GM18511 (cell line): Measurements from ENCODE around the gene LACC1.
A peak's percentile ranks its signal among the peaks of the same experiment; 100 is the strongest.

Source experiments
- ATAC-seq: cut with Tn5 transposase; IDR thresholded peaks from one replicate; pipeline ENCODE4 v1.9.1; 2021; ENCODE audit warnings: mild to moderate bottlenecking, moderate library complexity; ENCODE audit not compliant: unreplicated experiment

The LACC1 gene

GRCh38 chr13:43883631-43884030 is 3.9 kb downstream of the LACC1 start:
- no peak for ATAC-seq

GRCh38 chr13:43884222-43884621 is 4.5 kb downstream of the LACC1 start:
- ATAC-seq = no peak

- ATAC-seq = no peak
Measured at GRCh38 chr13:43894438-43894837, 14.7 kb downstream of the LACC1 start.

GRCh38 chr13:43895940-43896339 is 16.2 kb downstream of the LACC1 start:
- no peak for ATAC-seq

DNA sequence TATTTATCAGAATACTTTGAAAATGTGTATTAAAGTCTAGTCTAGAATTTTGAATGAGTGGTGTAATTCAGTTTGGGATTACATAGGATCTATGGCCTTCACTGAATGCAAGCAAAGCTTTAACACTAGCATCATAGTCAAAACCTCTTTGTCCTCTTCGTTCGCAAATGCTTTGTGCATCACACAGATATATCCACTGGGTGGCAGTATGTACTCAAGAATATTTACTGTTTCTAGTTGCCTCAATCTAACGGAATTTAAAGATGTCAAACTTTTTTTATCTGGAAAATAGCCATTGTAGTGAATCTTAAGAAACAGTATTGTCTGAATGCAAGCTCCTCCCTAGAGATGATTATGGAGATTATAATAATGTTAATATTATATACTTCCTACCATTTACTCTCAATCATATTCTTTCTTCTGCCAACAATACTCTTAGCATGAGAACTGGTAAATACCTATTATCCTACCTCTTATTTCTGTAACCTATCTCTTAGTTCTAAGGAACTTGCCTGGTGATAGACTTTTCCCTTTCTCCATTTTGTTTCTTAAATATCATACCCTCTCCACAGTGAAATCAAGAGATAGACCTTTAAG is 25.8 kb downstream of the LACC1 start:
- ATAC-seq = no peak

DNA sequence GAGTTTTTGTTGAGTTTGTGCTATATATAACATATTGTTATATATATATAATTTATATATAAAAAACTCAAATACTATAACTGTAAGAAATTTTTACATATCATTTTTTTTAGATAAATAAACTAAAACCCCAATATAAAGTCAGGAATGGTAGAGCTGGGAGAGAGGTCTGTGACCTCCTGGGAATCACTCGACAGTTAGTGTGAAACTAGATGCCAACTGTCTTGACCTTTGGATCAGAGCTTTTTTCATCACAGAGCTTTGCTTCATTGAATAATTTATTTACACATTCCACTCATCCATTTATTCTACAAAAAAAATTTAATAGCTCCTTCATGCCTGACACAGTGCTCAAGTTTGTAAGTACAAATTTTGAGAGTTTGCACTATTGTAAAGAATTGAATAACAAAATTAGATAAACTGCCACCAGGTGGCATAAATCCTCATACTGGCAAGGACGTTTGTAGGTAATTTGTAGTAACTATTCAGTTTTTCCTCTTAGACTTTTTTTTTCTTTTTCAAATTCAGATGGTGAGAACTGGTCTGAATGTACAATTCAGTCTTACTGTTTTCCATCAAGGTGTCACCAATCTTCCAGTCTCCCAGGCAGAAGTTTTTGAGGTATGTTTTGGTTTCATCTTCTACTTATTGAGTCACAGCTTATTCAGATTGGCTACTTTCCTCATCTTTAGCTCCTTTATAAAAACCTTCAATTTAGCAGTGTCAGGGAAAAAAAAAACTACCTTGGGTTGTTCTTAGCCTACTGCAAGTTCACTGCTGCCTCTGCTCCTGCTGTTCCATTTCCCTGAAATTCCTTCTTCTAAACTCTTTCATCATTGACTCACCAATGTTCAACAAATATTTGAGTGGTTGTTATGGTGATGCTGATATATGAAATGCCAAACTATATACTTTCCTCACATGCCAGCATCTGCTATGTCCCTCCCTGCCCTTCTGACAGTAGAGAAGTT is 28.7 kb downstream of the LACC1 start:
- ATAC-seq = no peak

GRCh38 chr13:43910856-43911255 is 31.2 kb downstream of the LACC1 start:
- no peak for ATAC-seq

DNA sequence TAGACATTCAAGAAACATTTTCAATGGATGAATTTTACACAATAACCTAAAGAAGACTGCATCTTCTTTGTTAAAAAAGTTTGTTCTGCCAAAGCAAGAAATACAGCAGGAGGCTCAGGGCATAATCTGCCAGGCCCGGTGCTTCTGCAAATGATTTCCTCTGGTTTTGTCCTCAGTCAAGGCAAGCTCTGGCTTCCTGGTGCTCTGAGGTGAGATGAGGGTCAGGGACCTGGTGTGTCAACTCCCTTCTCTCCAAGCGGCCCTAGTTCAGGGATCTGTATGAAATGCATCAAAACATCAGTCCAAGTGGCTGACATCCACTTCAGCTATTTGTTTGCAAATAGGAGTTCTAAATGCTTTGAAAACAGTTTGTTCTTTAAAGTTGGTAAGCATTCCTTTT is 31.6 kb downstream of the LACC1 start:
- no peak for ATAC-seq

GRCh38 chr13:43911871-43912270 is 32.2 kb downstream of the LACC1 start:
- no peak for ATAC-seq

DNA sequence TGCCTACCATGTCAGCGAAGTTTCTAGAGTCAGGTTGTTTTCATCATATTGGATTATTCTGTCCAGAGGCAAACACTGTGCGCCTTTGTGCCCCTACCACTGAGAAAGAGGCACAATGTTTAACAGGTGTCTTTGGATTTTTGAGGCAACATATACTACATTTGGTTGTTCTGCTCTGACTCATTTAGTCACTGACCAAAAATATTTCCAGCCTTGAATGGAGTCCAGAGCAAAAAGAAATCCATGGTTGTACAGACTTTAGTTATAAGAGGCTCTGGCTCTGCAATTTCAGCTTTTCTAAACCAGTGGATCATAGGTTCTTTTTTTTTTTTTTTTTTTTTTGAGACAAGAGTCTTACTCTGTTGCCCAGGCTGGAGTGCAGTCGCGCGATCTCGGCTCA is 35.7 kb downstream of the LACC1 start:
- ATAC-seq = no peak

DNA sequence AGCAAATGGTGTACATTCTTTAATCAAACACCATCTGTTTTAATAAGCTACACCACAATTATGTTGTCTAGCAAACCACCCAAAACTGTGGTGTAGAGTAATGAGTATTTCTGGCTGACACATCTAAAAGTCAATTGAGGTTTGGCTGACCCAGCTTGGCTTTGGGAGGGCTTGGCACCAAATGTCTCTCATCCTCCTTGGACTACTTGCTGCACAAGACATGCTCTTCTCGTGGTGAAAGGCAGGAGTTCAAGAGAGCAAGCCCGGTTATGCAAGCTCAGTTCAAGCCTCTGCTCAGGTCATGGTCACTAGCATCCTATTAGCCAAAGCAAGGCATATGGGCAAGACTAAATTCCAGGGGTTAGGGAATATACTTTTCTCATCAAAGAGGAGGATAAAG is 37.1 kb downstream of the LACC1 start:
- no peak for ATAC-seq

- ATAC-seq = no peak
Measured at GRCh38 chr13:43918636-43919035, 38.9 kb downstream of the LACC1 start.

GRCh38 chr13:43920965-43921674 is 41.4 kb downstream of the LACC1 start:
- ATAC-seq = no peak

DNA sequence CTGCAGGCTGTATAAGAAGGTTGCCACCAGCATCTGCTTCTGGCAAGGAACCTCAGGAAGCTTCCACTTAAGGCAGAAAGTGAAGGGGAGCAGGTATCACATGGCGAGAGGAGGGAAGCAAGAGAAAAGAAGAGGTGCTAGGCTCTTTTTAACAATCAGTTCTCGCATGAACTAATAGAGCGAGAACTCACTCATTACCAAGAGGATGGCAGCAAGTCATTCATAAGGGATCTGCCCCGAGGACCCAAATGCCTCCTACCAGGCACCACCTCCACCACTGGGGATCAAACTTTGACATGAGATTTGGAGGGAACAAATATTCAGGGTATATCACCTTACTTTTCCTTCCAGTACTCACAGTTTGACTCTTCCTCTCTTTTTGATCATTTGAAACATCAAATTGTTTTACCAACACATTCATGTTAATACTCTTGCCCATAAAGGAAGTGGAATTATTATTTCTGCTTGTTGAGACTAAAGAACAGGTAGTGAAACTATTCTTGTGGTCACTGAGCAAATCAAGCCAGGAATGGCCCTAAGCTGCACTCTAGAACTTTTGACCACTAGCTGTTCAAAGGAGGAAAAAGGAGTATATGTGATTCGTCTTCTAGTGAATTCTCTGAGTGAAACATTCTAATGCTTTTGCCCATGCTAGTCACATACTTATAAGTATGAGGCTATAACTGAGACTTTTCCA is 45.0 kb downstream of the LACC1 start:
- peak; percentile 96 for ATAC-seq

DNA sequence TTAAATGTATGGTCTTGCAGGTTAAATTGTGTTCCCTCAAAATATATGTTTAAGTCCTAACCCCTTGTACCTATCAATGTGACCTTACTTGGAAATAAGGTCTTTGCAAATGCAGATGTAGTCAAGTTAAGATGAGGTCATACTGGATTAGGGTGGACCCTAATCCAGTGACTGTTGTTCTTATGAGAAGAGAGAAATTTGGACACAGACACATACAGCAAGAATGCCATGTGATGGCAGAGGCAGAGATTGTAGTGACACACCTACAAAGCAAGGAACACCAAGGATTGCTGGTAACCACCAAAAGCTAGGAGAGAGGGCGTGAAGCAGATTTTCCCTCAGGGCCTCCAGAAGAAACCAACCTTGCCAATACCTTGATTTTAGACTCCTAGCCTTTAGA is 50.2 kb downstream of the LACC1 start:
- no peak for ATAC-seq

DNA sequence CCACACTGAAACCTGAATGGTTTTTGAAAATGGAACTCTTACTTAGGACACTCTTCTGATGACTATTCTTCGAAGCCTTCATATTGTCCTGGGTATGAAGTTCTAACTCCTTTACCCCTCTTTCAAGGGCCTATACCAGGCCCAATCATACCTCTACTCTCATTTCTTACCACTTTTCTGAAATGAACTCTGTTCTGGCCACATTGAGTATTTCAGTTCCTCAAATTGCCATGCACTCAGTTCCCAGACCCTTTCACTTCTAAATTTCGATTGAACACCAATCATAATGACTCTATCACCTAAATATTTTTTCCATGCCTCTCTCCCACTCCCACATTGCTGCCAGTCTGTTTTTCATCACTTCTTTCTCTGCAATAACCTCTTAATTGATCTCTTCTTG is 53.7 kb downstream of the LACC1 start:
- peak; percentile 100 for ATAC-seq

DNA sequence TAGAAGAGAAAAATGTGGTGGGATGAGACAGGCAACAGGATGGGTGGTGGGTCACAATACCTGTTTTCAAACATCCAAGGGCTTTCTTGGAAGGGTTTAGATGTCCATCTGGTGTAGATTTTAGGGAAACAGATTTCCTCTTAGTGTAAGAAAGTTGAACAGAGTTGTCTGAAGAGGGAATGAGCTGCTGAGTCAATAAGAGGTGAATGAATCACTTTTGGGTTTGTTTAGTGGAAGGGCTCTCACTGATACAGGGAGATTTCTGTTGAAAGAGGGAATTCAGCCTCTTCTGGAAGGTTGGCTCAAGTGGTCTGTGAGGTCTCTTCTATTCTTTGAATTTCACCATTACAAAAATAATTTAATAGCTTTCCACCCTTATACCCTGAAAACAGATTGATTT is 54.6 kb downstream of the LACC1 start:
- no peak for ATAC-seq

GRCh38 chr13:43935878-43936277 is 56.2 kb downstream of the LACC1 start:
- ATAC-seq = no peak

DNA sequence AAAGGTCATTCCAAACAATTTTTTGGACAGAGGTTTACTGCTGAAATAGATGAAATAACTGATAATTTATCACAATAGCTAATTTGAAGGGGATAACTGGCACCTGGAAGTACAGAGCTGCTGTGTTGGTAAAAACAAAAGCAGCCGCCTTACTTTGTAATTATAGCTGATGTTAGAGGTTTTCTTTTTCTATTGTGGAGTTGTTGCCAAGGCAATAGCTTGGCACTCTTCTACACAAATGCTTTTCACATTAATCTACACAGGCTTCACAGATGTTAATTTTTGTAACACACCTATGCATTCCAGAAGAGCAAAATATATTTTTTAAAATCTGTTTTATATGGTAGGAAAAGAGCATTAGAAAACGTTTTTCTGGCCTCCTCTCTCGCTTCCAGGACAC is 56.9 kb downstream of the LACC1 start:
- ATAC-seq = no peak

DNA sequence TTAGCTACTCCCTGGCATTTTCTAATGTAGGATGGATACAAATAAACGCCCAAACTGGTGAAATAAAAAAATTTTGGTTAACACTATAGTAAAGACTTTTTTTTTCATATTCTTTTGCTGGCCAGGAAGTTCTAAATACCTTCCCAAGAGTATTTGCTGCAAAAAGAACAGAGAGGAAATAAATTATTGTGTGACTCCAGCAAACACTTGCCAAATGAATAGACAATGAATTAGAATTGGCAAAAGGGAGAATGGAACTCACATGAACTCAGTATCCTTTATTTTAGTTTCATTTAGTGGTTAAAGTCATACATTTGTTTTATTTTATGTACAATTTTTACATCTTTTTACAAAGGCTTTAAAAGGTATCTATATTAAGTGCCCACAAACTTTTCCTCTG is 58.1 kb downstream of the LACC1 start:
- no peak for ATAC-seq

DNA sequence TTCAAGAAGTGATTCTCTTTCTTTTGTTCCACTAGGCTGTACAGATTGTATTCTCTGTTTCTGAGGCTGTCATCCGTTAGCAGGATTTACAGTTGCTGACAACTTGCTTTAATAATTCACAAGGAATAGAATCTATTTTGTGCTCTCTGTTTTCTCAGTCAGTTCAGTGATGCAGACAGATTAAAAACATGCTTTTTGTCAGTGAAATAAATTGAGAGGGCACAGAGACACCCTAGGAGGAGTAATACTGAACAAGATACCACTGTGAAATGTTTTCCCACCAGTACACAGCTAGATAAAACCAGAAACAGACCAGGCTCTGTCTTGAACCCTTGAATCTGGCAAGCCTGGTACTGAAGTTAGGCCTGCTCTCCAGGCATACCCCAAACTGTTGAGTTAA is 58.7 kb downstream of the LACC1 start:
- ATAC-seq = no peak
